Muscle of back (tissue), 11 donors: ENCODE results near the gene SLC6A17. TPM values are rescaled to one million over a fixed set of nuclear protein-coding genes. Genes with fewer than 3 reads are reported as not detected.
A peak's percentile ranks its signal among the peaks of the same experiment; 100 is the strongest.

ENCODE experiments used
- DNase-seq, 3 donors: peaks; one replicate each; pipeline versions ENCODE4 v3.0.0 to v3.0.0-alpha.2; 2013
- polyA plus RNA-seq, 10 donors: library from polyadenylated mRNA; unstranded; fragments of 120-200 nt; gene quantifications; one replicate each; pipeline ENCODE4 v1.2.1, GENCODE V29; 2013; ENCODE audit not compliant: insufficient read length in 10 of 10

The SLC6A17 gene
- polyA plus RNA-seq, 10 donors = 0.29 to 1.7 (median 0.41) TPM

- peak in 2 of 3 donors; percentile 28 to 66 for DNase-seq
Observed at GRCh38 chr1:110239441-110240430, 89.4 kb downstream of the SLC6A17 start.

DNA sequence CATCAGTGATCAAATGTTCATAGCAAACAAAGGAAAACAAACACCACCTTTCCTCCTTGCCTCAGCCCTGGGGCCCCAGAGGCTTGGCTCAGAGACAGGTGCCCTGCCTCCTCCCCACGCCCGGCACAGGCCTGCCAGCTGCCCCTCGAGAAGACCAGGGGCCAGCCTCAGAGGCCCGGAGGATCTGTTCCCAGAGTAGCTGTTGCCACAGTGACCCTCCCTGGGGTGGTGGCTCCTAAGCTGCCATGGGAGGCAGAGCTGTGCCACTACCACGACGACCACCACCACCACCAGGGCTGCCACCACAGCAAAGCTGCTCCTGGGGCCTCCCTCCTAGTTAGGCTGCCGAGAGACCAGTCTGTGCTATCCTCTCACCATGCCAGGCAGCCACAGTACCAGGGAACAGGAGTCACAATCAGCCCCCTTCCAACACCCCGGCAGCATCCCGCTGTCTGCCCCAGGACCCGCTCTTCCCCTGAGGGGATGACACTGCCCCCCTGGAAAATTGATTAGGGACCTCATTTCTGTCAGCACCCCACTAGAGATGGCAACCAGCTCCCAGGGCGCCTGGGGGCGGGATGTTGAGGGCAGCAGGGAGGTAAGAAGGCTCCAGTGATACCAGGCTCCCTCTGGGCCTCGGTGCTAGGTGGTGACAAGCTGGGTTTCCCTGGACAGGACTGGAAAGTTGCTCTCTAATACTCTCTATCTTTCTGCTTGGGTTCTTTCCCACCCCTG, 90.3 kb downstream of the SLC6A17 start:
- DNase-seq = peak in 1 of 3 donors; percentile 31

DNA sequence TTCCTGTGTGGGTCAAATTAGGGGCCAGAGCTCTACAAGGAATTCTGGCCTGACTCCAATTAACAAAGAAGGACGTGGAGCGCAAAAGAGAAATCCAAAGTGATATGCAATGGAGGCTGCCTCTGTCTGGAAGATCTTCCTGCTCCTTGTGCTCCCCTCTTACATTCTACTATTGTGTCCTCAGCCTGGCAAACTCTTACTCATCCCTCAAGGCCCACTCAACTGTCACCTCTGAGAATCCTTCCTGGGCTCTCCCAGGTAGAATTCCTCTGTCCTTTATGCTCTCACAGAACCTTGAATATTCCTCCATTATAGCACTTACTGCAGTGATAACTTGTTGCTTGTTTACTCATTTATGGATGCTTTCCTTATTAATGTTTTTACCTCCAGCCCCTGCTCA, 91.2 kb downstream of the SLC6A17 start:
- DNase-seq = no peak

GRCh38 chr1:110242062-110242461, 91.8 kb downstream of the SLC6A17 start:
- DNase-seq = no peak

- no peak for DNase-seq
Observed at GRCh38 chr1:110242731-110243130, 92.4 kb downstream of the SLC6A17 start.

DNA sequence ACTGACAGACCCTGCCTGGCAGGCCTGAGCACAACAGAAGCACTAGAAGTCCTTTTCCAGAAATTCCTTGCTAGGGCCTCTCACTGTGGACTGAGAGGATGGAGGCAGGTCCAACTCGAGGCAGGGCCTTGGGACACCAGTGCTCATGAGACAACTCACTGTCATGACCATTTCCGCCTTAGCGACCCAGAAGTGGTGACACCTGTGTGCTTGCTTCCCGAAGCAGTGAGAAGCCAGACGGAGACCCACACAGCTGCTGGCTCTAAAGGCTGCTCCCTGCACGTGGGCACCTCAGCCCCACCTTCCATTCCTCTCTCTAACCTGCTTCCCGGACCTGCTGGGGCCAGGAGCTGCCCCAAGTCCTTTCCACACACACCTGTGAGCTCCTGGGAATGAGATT, 92.9 kb downstream of the SLC6A17 start:
- DNase-seq = no peak

GRCh38 chr1:110243574-110243973, 93.3 kb downstream of the SLC6A17 start:
- DNase-seq = no peak

GRCh38 chr1:110245876-110246620, 95.8 kb downstream of the SLC6A17 start:
- no peak for DNase-seq

DNA sequence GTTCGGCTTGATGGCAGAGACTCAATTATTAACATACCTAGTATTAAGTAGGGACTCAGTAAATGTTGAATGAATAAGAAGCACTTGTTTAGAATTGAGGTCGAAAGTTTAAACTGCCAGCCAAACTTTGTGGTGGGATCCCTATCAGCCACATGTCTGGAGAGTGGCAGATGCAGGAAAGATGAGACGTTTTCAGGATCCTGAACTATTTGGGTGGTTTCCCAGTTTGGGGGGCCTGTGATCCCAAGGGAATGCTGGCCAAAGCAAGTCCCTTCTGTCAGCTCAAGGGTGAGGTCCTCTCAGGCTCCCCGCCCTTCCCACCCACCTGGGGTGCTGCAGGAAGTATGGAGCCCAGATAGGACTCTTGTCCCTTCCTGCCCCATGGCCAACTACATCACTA, 98.5 kb downstream of the SLC6A17 start:
- DNase-seq = no peak

GRCh38 chr1:110249256-110249655, 99.0 kb downstream of the SLC6A17 start:
- DNase-seq = no peak

DNA sequence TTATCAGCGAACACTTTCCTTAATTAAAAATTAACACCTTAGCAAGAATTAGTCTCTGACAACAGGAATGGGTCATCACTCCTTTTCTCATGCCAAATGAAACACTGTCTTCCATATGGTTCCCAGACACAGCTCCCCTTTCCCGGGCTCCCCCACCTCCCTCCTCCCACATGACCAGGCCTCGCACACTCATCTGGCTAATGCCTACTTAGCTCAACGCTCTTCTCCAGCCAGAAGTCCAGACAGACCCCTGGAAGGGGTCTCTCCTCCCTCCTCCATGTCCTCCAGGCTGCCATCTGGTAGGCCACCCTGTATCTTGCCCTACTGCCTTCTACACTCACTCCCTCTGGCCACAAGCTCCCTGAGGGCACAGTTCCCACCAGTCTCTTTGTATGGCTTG, 99.7 kb downstream of the SLC6A17 start:
- no peak for DNase-seq

- no peak for DNase-seq
Observed at GRCh38 chr1:110250749-110251148, 100.5 kb downstream of the SLC6A17 start.

Other genes starting within 250 kb of the SLC6A17 start
- gene CSF1, start 239.6 kb upstream of the SLC6A17 start, polyA plus RNA-seq = 10 to 100 TPM in 4 of 10 donors, 1 to 10 TPM in 6; 7.0 to 13.9 (median 9.3) TPM
- gene AHCYL1, start 165.7 kb upstream of the SLC6A17 start, polyA plus RNA-seq = 10 to 100 TPM; 37.2 to 50.2 (median 41.0) TPM
- gene STRIP1, start 115.9 kb upstream of the SLC6A17 start, polyA plus RNA-seq = 10 to 100 TPM; 25.7 to 37.1 (median 29.8) TPM
- under 1 TPM in 1 of 10 donors, not detected in 9; 0.33 TPM for gene ALX3, start 79.8 kb upstream of the SLC6A17 start, polyA plus RNA-seq
- gene UBL4B, start 38.1 kb upstream of the SLC6A17 start, polyA plus RNA-seq = not detected
- gene KCNC4, start 59.8 kb downstream of the SLC6A17 start, polyA plus RNA-seq = 1 to 10 TPM; 5.5 to 9.3 (median 6.7) TPM
- 1 to 10 TPM; 6.8 to 9.5 (median 8.3) TPM for gene RBM15, start 188.9 kb downstream of the SLC6A17 start, polyA plus RNA-seq
- gene SLC16A4, start 240.5 kb downstream of the SLC6A17 start, polyA plus RNA-seq = 10 to 100 TPM in 3 of 10 donors, 1 to 10 TPM in 7; 5.9 to 12.7 (median 9.1) TPM